Measurements from ENCODE around the gene SYDE2. TPM values are rescaled to one million over a fixed set of nuclear protein-coding genes. Genes with fewer than 3 reads are reported as not detected.
"Not testable (repeated sequence)": the region's sequence is repeated elsewhere in the genome, so short reads cannot be mapped to it uniquely, and the experiment has no call there.

SYDE2 gene
- total RNA-seq, 2 donors from 2014 or later, result 12.2 to 17.5 TPM

GRCh38 chr1:85148524-85149250, 52.1 kb downstream of the SYDE2 start:
- no peaks in the 10 kb centered on the region for H3K36me3 ChIP-seq (replicated peaks in 1 of 2; ENCODE audit: insufficient read depth in 1 of 2, low read depth in 2 of 2)
- H3K4me1 ChIP-seq, result peaks cover 15% of the 10 kb centered on the region
- ATAC-seq, result no peak
- H3K27ac ChIP-seq, result no peak overlapping the region
- TF ChIP-seq CTCF (IDR thresholded peaks at IDR 0.05) (no peak), POLR2A (IDR thresholded peaks at IDR 0.05) (no peak)
- DNase-seq, result no peak
- no peaks in the 10 kb centered on the region for H3K9me3 ChIP-seq
- no peak overlapping the region for H3K4me3 ChIP-seq
- intact Hi-C loops (cut with DNase I), result no loop called here
- no peaks in the 10 kb centered on the region for H3K27me3 ChIP-seq

- intact Hi-C loops (cut with DNase I), result no loop called here
Measured at GRCh38 chr1:85146972-85147359, 53.9 kb downstream of the SYDE2 start.

DNA sequence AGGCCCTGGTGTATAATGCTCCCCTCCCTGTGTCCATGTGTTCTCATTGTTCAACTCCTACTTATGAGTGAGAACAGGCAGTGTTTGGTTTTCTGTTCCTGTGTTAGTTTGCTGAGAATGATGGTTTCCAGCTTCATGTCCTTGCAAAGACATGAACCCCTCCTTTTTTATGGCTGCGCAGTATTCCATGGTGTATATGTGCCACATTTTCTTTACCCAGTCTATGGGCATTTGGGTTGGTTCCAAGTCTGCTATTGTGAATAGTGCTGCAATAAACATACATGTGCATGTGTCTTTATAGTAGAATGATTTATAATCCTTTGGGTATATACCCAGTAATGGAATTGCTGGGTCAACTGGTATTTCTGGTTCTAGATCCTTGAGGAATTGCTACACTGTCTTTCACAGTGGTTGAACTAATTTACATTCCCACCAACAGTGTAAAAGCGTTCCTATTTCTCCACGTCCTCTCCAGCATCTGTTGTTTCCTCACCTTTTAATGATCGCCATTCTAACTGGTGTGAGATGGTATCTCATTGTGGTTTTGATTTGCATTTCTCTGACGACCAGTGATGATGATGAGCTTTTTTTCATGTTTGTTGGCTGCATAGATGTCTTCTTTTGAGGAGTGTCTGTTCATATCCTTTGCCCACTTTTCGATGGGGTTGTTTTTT, 54.4 kb downstream of the SYDE2 start:
- WGBS, 2 donors, result 85 to 88% methylated on average over 6 of the region's 6 CpGs
- H3K27me3 ChIP-seq; H3K9me3 ChIP-seq; H3K27ac ChIP-seq; DNase-seq; intact Hi-C loops (cut with DNase I); H3K36me3 ChIP-seq (replicated peaks in 1 of 2; ENCODE audit: insufficient read depth in 1 of 2, low read depth in 2 of 2); H3K4me3 ChIP-seq; ATAC-seq: not testable (repeated sequence)
- peaks cover 11% of the 10 kb centered on the region for H3K4me1 ChIP-seq

More at GRCh38 chr1:85146972-85147359, 53.9 kb downstream of the SYDE2 start:
- H3K36me3 ChIP-seq (replicated peaks in 1 of 2; ENCODE audit: insufficient read depth in 1 of 2, low read depth in 2 of 2), result no peaks in the 10 kb centered on the region
- H3K9me3 ChIP-seq, result no peaks in the 10 kb centered on the region
- no peak for TF ChIP-seq POLR2A (IDR thresholded peaks at IDR 0.05)
- TF ChIP-seq CTCF (IDR thresholded peaks at IDR 0.05), result peak in 1 of 7 experiments; percentile 4
- DNase-seq, result no peak
- no peaks in the 10 kb centered on the region for H3K27me3 ChIP-seq
- no peak overlapping the region for H3K4me3 ChIP-seq
- H3K27ac ChIP-seq, result no peak overlapping the region
- no peak for ATAC-seq
- peaks cover 15% of the 10 kb centered on the region for H3K4me1 ChIP-seq

GRCh38 chr1:85144351-85144750, 56.5 kb downstream of the SYDE2 start:
- DNase-seq (peak in 2 of 4 donors; percentile 7 to 25), ATAC-seq (no peak)
- peaks cover 10% of the 10 kb centered on the region for H3K4me1 ChIP-seq
- no peaks in the 10 kb centered on the region for H3K27me3 ChIP-seq
- no peak for TF ChIP-seq POLR2A (IDR thresholded peaks at IDR 0.05)
- TF ChIP-seq CTCF (IDR thresholded peaks at IDR 0.05), result no peak
- H3K36me3 ChIP-seq (replicated peaks in 1 of 2; ENCODE audit: insufficient read depth in 1 of 2, low read depth in 2 of 2), result no peaks in the 10 kb centered on the region
- intact Hi-C loops (cut with DNase I), result no loop called here
- no peak overlapping the region for H3K4me3 ChIP-seq
- H3K27ac ChIP-seq, result peak overlapping the region in 2 of 4 donors; percentile 10 to 14
- H3K9me3 ChIP-seq, result no peaks in the 10 kb centered on the region
- WGBS, 2 donors, result 48 to 54% methylated on average over 1 of the region's 1 CpG

DNA sequence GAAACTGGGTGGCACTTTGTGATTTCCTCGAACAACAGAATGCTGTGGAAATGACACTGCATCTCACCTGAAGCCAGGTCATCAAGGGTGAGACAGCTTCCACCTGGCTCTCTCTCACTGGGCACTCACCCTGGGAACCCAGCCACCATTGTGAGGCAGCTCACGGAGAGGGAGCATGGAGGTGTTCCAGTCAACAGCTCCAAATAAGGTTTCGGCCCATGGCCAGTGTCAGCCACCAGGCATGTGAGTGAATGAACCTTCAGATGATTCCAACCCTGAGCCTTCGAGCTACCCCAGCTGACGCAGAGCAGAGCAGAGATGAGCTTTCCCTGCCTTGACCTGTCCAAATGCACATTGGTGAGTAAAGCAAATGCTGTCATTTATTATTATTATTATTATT, 58.1 kb downstream of the SYDE2 start:
- H3K4me1 ChIP-seq, result peaks cover 16% of the 10 kb centered on the region
- no peaks in the 10 kb centered on the region for H3K27me3 ChIP-seq
- peak overlapping the region in 3 of 4 donors; percentile 53 to 65 (median 59) for H3K27ac ChIP-seq
- no peak overlapping the region for H3K4me3 ChIP-seq
- intact Hi-C loops (cut with DNase I), result no loop called here
- H3K36me3 ChIP-seq (replicated peaks in 1 of 2; ENCODE audit: insufficient read depth in 1 of 2, low read depth in 2 of 2), result no peaks in the 10 kb centered on the region
- peak; percentile 84 to 90 (median 90) for DNase-seq
- WGBS, 2 donors, result 11 to 28% methylated on average over 5 of the region's 5 CpGs
- ATAC-seq, result peak; percentile 99
- peak in 1 of 7 experiments; percentile 8 for TF ChIP-seq CTCF (IDR thresholded peaks at IDR 0.05)
- TF ChIP-seq POLR2A (IDR thresholded peaks at IDR 0.05), result peak in 1 of 3 donors; percentile 14
- H3K9me3 ChIP-seq, result no peaks in the 10 kb centered on the region

DNA sequence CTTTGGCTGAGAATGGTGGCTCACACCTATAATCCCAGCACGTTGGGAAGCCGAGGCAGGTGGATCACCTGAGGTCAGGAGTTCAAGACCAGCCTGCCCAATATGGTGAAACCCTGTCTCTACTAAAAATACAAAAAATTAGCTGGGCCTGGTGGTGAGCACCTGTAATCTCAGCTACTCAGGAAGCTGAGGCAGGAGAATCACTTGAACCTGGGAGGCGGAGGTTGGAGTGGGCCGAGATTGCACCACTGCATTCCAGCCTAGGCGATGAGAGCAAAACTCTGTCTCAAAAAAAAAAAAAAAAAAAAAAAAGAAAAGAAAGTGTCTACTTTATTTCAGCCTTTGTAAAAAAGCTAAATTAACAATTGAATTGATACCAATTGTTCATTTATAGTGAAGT, 62.4 kb downstream of the SYDE2 start:
- peaks cover 18% of the 10 kb centered on the region for H3K4me1 ChIP-seq
- ATAC-seq; intact Hi-C loops (cut with DNase I); DNase-seq; H3K27me3 ChIP-seq; H3K36me3 ChIP-seq (replicated peaks in 1 of 2; ENCODE audit: insufficient read depth in 1 of 2, low read depth in 2 of 2); H3K9me3 ChIP-seq; H3K4me3 ChIP-seq: not testable (repeated sequence)
- peak overlapping the region in 1 of 4 donors; percentile 65 for H3K27ac ChIP-seq
- WGBS, 2 donors, result 75 to 82% methylated on average over 5 of the region's 5 CpGs
